Ascending aorta (tissue), 2 donors: Measurements from ENCODE around the gene SNX21. TPM values are rescaled to one million over a fixed set of nuclear protein-coding genes. Genes with fewer than 3 reads are reported as not detected.

Experiments used
- DNase-seq, 2 donors: peaks; one replicate each; pipeline ENCODE4 v3.0.0-alpha.2; 2019; ENCODE audit warnings: low spot score in 2 of 2
- H3K27ac ChIP-seq, 2 donors: fragments of 200-600 bp; sonication (generic); one replicate each; pipeline ENCODE4 v1.5.1; 2016 to 2017; ENCODE audit warnings: mild to moderate bottlenecking in 1 of 2
- H3K27me3 ChIP-seq: fragments of 200-600 bp; sonication (generic); one replicate; pipeline ENCODE4 v1.5.1; 2017
- H3K36me3 ChIP-seq, 2 donors: fragments of 200-600 bp; sonication (generic); one replicate each; pipeline ENCODE4 v1.5.1; 2016
- H3K4me1 ChIP-seq, 2 donors: fragments of 200-600 bp; sonication (generic); one replicate each; pipeline ENCODE4 v1.5.1; 2016 to 2017; ENCODE audit warnings: mild to moderate bottlenecking in 1 of 2
- H3K4me3 ChIP-seq, 2 donors: fragments of 200-600 bp; sonication (generic); one replicate each; pipeline ENCODE4 v1.5.1; 2016 to 2017; ENCODE audit warnings: mild to moderate bottlenecking in 1 of 2
- H3K9me3 ChIP-seq, 2 donors: fragments of 200-600 bp; sonication (generic); one replicate each; pipeline ENCODE4 v1.5.1; 2016
- intact Hi-C: fragments of 100-400 bp; cut with DNase I; formaldehyde crosslinking; loops from one replicate; pipeline ENCODE4 v1.15.1; 2023
- total RNA-seq: library from RNA; depleted of rRNA; stranded (reverse); fragments of >200 nt; gene quantifications from one replicate; pipeline ENCODE4 v1.1.0, GENCODE V29; 2016
- TF ChIP-seq, protein P1 (sequence below), 3 experiments: fragments of 200-600 bp in 2 of 3; fragments of 450-650 bp in 1 of 3; sonication (generic) in 2 of 3; IDR thresholded peaks; one replicate each; pipeline ENCODE4 v1.5.1; 2016 to 2019; ENCODE audit warnings: antibody characterized with exemption in 3 of 3, mild to moderate bottlenecking in 1 of 3, moderate library complexity in 1 of 3

Gene SNX21
- total RNA-seq, 1 donor from 2014 or later: 182 TPM

DNA sequence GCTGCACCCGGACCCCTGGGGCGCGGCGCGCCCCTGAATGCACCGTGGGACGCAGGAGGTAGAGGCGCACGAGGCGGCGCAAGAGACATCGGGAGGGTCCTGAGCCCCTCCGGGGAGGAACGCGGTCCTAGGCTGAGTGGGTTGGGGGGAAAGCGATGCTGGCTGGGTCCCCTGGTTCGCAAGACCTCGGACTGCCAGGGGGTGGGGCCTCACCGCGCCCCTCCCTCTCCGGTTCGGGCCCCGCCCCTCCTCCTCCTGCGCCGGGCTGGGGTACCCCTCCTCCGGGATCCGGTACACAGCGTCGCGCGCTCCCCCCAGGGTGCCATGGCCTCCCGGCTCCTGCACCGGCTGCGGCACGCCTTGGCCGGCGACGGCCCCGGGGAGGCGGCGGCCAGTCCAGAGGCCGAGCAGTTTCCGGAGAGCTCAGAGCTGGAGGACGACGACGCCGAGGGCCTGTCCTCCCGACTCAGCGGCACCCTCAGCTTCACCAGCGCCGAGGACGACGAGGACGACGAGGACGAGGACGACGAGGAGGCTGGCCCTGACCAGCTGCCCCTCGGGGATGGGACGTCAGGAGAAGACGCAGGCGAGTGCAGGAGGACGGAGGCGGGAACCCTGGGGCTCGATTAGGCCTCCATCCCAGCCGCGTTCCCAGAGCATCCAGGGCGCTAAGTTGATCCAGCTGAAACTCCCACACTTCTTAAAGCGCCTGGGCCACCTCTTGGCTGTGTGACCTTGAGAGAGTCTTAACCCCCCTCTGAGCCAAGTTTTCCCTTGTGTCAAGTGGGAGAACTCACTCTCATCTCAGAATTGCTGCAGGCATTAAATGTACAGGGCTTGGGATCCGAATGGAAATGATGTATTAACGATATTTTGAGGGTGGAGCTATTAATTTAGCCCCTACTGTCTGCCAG, 541 bp downstream of the SNX21 start:
- H3K4me1 ChIP-seq: peaks cover 23 to 32% of the 10 kb centered on the region in 2 donors
- TF ChIP-seq, protein P1, sequence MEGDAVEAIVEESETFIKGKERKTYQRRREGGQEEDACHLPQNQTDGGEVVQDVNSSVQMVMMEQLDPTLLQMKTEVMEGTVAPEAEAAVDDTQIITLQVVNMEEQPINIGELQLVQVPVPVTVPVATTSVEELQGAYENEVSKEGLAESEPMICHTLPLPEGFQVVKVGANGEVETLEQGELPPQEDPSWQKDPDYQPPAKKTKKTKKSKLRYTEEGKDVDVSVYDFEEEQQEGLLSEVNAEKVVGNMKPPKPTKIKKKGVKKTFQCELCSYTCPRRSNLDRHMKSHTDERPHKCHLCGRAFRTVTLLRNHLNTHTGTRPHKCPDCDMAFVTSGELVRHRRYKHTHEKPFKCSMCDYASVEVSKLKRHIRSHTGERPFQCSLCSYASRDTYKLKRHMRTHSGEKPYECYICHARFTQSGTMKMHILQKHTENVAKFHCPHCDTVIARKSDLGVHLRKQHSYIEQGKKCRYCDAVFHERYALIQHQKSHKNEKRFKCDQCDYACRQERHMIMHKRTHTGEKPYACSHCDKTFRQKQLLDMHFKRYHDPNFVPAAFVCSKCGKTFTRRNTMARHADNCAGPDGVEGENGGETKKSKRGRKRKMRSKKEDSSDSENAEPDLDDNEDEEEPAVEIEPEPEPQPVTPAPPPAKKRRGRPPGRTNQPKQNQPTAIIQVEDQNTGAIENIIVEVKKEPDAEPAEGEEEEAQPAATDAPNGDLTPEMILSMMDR (IDR thresholded peaks at IDR 0.05): no peak
- peak in 1 of 2 donors; percentile 82 for DNase-seq

DNA sequence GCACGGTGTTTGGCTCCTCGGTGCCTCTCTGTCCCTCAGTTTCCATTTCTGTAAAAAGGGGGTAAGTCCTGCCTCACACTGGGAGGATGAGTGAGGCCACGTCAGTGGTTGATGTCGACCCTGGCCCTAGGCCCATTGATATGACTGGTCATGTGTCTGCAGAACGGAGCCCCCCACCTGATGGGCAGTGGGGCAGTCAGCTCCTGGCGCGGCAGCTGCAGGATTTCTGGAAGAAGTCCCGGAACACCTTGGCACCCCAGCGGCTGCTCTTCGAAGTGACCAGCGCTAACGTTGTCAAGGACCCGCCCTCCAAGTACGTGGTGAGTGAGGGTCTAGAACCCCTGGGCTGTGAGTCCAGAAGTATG, 1.2 kb downstream of the SNX21 start:
- TF ChIP-seq, protein P1 (IDR thresholded peaks at IDR 0.05): no peak
- H3K9me3 ChIP-seq: no peaks in the 10 kb centered on the region
- peaks cover 23 to 30% of the 10 kb centered on the region in 2 donors for H3K4me1 ChIP-seq
- H3K4me3 ChIP-seq: peak overlapping the region; percentile 60 to 92
- peak overlapping the region; percentile 96 to 97 for H3K27ac ChIP-seq
- peaks cover 6 to 7% of the 10 kb centered on the region in 2 donors for H3K36me3 ChIP-seq
- H3K27me3 ChIP-seq: no peaks in the 10 kb centered on the region
- peak in 1 of 2 donors; percentile 68 for DNase-seq
- intact Hi-C loops: loop anchor here (1.0 to 2.0 kb wide), 4 partner anchors 22 to 56 kb away; partner anchors contain the start of genes ACOT8, CTSA, NEURL2 and UBE2C

More for the DNA sequence above, 541 bp downstream of the SNX21 start:
- peaks cover 3 to 7% of the 10 kb centered on the region in 2 donors for H3K36me3 ChIP-seq
- H3K9me3 ChIP-seq: no peaks in the 10 kb centered on the region
- H3K4me3 ChIP-seq: peak overlapping the region; percentile 60 to 92
- intact Hi-C loops: loop anchor here (1.0 to 2.0 kb wide), 4 partner anchors 22 to 57 kb away; partner anchors contain the start of genes ACOT8, CTSA, NEURL2 and UBE2C
- H3K27ac ChIP-seq: peak overlapping the region; percentile 96 to 97
- H3K27me3 ChIP-seq: no peaks in the 10 kb centered on the region

DNA sequence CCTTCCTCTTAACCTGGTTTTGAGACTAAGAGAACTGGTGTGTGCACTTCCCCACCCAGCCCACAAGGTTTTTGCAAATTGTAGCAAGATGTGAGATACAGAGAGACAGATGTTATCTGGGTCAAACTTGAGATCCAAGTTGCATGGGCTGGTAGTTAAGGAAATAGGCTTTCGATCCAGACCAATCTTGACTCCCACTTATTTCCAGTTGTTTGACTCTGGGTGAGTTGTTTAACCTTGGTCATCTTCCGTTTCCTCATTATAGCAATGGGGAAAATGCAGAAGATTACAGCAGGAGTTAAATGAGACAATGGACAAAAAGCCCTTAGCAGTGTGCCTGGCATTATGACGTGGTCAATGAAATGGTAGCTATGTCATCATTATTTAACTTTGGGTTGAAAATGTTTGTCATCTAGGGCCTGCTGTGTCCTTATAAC, 1.7 kb downstream of the SNX21 start:
- peaks cover 12% of the 10 kb centered on the region in 2 donors for H3K36me3 ChIP-seq
- H3K4me1 ChIP-seq: peaks cover 23 to 30% of the 10 kb centered on the region in 2 donors

DNA sequence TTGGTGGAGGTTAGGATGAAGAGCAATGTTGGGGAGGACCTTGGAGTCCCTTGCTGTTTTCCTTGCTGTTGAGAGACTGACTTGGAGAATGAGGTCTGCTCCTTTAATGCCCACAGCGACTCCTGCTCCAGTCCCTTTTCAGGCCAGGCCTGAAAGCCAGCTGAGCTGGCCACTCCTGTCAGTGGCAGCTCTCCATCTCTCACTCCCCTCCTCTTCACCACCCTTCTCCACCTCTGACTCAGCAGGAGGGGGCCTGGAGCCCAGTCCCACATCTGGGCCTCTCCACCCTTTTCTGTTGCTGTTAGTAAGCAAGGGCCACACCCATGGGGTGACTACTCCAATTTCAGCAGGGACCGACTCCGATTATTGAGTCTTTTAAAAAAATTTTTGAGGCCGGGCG, 2.2 kb downstream of the SNX21 start:
- peak in 1 of 2 donors; percentile 85 for DNase-seq
- Histone ChIP-seq H3K9me3 (no peaks in the 10 kb centered on the region), H3K4me1 (peaks cover 23 to 31% of the 10 kb centered on the region in 2 donors), H3K27ac (peak overlapping the region; percentile 96 to 97), H3K4me3 (peak overlapping the region; percentile 60 to 92), H3K27me3 (no peaks in the 10 kb centered on the region), H3K36me3 (peaks cover 17% of the 10 kb centered on the region in 2 donors)
- TF ChIP-seq, protein P1 (IDR thresholded peaks at IDR 0.05): no peak
- intact Hi-C loops: loop anchor here (1.0 to 2.0 kb wide), 3 partner anchors 21 to 55 kb away; partner anchors contain the start of genes ACOT8, CTSA, NEURL2 and ZSWIM3

More for the DNA sequence above, 1.7 kb downstream of the SNX21 start:
- no peak for DNase-seq
- no peaks in the 10 kb centered on the region for H3K27me3 ChIP-seq
- H3K4me3 ChIP-seq: peak overlapping the region; percentile 60 to 92
- peak overlapping the region; percentile 96 to 97 for H3K27ac ChIP-seq
- TF ChIP-seq, protein P1 (IDR thresholded peaks at IDR 0.05): no peak
- intact Hi-C loops: loop anchor here (2.0 kb wide), 2 partner anchors 21 to 55 kb away; partner anchors contain the start of genes ACOT8, CTSA, NEURL2 and ZSWIM3
- no peaks in the 10 kb centered on the region for H3K9me3 ChIP-seq

DNA sequence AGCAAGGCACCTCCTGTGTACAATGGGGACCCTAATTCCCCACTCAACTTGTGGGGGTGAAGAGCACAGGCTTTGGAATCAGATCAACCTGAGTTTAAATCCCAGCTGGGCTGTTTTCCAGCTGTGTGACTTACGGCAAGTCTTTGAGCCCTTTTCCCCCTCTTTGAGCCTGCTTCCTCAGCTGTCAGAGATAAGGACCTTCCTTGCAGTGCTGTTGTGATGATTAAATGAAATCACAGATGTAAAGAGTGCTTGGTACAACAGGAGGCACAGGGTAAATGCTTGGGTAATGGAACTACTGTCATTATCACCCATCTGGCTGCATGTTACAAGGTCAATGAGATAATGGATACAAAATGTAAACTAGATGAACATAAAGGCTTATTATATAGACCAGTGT, 3.2 kb downstream of the SNX21 start:
- peaks cover 23 to 36% of the 10 kb centered on the region in 2 donors for H3K4me1 ChIP-seq
- H3K36me3 ChIP-seq: peaks cover 25 to 27% of the 10 kb centered on the region in 2 donors
- TF ChIP-seq, protein P1 (IDR thresholded peaks at IDR 0.05): no peak
- peak overlapping the region; percentile 44 to 96 for H3K27ac ChIP-seq
- no peaks in the 10 kb centered on the region for H3K27me3 ChIP-seq
- H3K4me3 ChIP-seq: peak overlapping the region in 1 of 2 donors; percentile 92
- no peak for DNase-seq
- no peaks in the 10 kb centered on the region for H3K9me3 ChIP-seq
- intact Hi-C loops: loop anchor here (1.0 kb wide), 1 partner anchor 38 kb away; no protein-coding TSS in a partner anchor
